Fibroblast of peridontal ligament (primary cell): Measurements from ENCODE around the gene RNF166.

Experiments
- DNase-seq: peaks from one replicate; pipeline ENCODE4 v3.0.0-alpha.2; 2010; ENCODE audit errors: extremely low read depth

RNF166 gene

DNA sequence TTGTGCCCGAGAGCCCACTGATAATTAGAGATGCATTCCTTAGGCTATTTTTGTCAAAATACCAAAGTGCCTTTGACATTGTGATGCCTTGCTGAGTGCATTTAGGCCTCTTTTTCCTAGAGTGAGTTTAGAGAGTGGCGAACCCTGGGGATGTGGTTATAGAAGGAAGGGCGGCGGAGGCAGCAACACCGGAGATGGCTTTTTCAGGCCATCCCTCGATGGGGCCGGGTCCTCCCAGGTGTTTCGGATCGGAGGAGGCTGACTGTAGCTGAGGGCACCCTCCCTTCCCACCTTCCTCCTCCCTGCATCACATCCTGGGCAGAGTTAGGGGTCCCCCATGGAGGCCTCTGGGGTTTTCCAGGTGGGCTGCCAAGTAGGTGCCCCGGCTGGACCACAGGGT, 13.3 kb downstream of the RNF166 start:
- no peak for DNase-seq

- no peak for DNase-seq
These were observed 14.2 kb downstream of the RNF166 start for GRCh38 chr16:88691924-88692560.

DNA sequence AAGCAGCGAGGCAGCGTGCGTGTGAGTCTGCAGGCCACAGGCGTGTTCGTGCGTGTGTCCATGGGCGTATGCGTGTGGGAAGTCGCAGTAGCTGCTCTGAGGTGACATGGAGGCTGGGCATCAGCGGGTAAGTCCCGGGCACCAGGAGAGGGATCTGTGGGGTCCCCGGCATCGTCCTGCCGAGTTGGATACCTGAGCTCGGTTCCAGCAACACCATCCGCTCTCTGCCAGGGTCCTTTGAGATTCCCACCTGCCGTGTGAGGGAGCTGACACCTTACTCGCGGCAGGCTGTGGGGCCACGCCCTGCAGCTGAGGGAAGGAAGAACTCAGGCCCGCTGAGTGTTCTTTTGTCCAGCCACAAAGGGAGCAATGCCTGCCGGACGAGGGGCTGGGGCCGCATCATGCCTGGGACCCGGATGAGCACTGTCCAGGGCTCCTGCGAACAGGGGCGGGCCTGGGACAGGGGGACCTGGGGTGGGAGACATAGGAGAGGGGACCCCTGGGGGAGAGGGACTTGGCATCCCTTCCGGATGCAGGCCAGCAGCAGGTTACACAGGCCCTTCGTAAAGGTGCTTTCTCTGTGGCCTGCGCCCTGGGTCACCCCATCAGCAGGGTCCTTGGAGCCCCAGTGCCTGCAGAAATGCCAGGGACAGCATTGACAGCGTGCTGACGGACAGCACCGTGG, 14.9 kb downstream of the RNF166 start:
- no peak for DNase-seq

GRCh38 chr16:88690341-88691128, 15.7 kb downstream of the RNF166 start:
- DNase-seq = no peak

- no peak for DNase-seq
These were observed 18.0 kb downstream of the RNF166 start for GRCh38 chr16:88688013-88688778.

DNA sequence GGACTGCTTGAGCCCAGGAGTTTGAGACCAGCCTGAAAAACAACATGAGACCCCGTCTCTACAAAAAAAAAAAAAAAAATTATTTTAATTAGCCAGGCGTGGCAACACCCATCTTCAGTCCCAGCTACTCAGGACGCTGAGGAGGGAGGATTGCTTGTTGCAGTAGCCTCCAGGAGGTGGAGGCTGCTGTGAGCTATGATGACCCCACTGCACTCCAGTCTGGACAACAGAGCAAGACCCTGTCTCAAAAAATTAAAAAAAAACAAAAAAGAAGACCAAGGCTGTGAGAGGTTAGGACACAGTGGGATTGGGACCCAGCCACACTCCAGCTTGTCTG, 18.6 kb downstream of the RNF166 start:
- no peak for DNase-seq

GRCh38 chr16:88687254-88687576, 19.0 kb downstream of the RNF166 start:
- DNase-seq = no peak

- DNase-seq = no peak
These were observed 19.6 kb downstream of the RNF166 start, which contains the start of gene SNAI3 for GRCh38 chr16:88686439-88687253. Gene SNAI3 (minus strand): TSS chr16:88686507. CDS start chr16:88686406, 101 bp downstream.

GRCh38 chr16:88686062-88686438, 20.2 kb downstream of the RNF166 start:
- DNase-seq = no peak

DNA sequence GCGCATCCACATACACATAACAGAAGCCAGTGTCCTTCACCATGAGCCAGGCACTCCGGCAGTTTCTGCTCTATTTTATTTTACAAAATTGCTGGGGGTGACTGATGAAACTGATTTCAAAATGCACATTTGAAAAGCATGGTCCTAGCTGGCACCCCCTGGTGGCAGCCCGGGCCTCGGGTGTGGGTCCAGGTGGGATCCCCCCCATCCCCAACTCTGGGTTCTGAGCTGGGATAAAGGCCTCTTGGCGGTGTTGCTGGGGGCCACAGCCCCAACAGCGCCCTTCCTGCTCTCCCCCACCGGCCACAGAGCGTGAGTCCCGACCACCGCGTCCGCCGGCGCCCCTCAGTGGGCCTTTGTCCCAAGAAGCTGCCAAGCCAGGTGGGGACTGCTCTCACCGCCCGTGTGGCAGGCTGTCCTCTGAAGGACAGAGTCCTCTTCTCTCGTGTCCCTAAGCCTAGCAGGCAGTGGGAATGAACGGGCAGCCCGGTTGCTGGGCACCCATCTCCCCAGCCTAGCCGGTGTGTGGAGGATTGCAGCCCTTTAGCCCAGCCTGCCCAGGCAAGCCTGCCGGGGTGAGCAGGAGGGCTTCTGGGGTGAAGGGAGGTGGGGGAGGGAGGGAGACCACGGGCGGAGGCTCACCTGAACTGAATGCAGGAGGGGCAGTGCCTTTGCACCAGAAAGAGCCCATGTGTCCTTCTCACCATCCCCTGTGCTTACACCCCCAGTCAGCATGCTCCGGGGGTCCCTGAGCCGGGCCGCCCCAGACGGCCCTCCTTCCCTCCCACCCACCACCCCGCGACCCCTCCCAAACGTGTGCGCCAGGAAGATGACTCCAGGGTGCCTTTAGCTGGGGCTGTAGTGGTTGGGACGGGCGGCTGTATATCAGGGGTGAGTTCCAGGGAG, 20.8 kb downstream of the RNF166 start:
- peak; percentile 68 for DNase-seq

DNA sequence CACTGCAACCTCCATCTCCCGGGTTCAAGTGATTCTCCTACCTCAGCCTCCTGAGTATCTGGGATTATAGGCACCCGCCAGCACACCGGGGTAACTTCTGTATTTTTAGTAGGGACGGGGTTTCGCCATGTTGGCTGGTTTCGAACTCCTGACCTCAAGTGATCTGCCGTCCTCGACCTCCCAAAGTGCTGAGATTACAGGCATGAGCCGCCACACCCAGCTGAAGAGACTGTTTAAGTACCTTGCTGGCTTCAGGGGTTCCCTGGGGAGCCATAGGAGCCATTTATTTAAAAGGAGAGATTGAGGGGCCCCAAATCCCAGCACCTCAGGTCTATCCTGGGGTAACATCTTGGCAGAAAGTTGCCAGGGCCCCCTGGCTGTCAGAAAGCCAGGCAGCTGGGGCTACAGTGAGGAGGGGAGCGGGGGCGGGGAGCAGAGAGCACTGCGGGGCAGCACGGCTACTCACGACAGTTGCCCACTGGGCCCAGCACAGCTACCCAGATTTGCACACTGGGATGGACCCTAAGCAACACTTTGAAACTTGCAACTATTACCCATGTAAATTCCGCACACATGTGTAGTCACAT, 21.5 kb downstream of the RNF166 start:
- DNase-seq = no peak

DNA sequence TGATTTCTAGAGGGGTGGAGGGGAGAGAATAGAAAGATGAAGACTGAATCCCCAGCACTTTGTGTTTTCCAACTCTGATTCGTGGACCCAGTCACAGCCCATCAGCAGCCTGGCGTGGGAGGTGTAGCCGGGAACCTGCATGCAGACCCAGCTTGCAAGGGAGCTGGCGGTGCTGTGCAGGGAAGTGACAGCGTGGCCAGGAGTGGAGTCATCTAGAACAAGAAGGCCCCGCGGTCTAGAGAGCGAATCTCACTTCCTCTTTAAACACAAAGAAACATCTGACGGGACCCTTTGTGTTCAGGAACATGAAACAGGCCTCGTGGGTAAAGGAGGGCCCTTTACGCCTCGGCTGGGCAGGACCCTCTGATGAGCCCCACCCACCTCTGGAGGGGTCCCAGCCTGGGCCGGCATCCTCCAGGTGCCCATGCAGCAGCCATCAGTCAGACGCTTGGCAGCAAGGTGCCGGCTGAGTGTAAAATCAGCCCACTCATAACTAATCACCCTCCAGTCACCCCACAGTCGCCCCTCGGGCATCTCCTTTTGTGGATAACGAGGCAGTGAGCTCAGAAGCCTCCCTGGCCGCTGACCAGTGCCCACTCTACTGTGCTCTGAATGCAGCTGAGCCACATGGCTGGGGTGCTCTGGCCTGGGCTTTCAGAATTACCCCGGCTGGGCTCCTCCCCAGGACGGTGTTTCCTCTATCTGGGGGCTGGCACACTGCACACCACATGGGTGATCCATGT, 24.3 kb downstream of the RNF166 start:
- no peak for DNase-seq

DNA sequence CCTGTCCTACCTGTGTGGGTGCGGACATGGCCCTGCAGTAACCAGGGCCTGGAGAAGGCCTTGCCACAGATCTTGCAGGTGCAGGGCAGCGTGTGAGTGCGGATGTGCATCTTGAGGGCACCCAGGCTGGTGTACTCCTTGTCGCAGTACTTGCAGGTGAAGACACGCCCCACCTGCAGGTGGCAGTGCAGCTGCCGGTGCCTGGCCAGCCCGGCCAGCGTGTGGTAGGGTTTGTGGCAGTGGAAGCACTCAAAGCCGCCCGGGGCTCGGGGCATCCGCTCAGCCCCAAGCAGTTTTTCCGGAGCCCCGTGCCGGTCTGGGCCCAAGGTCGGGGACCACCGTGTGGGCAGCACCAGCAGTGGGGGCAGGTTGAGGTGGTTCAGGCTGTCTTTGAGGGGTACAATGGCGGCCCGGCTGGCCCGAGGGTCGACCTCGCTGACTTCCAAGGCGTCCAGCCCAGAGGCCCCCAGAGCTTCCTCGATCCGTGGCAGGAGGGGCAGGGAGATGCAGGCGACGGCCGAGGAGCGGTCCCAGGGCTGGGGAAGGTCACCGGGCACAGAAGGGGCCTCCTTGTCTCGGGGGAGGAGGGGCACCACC, 25.0 kb downstream of the RNF166 start:
- DNase-seq = no peak

DNA sequence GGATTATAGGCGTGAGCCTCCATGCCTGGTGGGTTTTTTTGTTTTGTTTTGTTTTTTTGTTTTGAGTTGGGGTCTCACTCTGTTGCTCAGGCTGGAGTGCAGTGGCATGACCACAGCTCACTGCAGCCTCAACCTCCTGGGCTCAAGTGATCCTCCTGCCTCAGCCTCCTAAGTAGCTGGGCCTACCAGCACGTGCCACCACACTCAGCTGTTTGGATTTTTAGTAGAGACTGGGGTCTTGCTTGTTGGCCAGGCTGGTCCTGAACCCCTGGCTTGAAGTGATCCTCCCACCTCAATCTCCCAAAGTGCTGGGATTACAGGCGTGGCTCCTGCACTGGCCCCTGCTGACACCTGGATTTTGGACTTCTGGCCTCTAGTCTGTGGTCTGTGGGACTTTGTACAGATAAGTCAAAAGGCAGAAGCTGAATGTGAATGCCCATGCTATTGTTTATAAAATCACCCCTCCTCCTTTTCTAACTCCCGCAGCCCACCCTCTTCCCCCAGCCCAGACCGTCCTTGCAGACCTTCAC, 25.6 kb downstream of the RNF166 start:
- DNase-seq = no peak

DNA sequence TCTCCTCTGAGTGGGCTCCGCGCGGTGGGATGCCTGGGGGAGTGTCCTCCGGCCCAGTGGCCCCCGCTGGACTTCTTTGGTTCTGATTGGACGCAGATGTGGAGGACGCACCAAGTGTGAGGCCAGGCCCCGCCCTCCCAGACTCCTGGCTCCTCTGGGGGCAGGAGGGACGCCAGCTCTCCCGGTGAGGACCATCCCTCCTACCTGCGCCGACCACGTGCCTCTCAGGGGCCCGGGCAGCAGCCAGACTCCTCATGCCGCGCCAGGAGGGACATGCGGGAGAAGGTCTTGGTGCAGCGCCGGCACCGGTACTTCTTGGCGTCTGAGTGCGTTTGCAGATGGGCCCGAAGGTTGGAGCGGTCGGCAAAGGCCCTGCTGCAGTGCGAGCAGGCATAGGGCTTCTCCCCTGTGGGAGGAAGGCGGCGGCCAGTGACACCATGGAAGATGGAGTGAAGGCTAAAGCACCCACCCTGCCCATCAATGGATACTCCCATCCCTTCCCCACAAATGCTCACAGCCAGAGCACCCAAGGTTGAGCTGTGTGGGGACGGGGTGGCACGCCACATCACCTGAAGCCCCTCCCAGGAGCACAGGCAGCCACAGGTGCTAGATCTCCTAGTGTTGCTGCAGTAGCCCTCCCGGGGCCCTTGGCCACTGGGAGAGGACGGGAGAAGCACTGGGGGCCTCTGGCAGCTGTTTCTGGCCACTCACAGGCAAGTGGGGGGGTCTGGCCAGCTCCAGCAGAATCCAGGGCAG, 27.8 kb downstream of the RNF166 start:
- no peak for DNase-seq

- no peak for DNase-seq
These were observed 28.5 kb downstream of the RNF166 start for GRCh38 chr16:88677721-88678120.

DNA sequence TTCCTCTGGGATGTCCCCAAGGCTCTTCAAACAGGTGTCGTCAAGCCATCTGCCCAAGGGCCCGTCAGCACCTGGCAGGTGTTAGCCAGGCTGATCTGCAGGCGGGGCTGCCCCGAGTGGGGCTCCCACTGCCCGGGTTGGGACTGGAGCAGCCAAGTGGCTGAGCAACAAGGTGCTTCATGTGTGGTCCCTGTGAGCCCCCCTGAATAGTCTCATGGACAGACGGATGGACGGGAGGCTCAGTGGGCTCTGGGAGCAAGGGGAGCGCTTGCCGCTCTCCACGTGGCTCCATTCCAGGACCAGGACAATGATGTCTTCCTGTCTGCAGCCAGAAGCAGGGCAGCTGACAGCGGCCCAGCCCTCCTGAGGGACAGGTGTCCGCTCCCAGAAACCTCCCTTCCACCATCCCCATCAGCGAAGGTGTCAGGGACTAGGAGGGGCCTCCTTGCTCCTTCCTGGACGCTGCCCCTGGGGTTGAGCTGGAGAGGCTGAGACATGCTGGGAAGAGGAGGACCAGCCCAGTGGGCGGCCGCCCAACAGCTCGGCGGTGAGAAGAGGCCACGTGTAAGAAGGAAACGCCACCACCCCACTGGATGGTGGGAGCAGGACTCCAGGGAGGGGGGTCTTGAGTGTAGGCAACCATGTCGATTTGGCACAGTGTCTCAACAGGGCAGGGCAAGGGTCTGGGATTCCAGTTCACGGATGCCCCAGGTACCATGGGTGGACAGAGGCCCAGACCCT, 29.5 kb downstream of the RNF166 start:
- DNase-seq = no peak
